ENCODE data around the gene RFX8.
"Not testable (repeated sequence)": the region's sequence is repeated elsewhere in the genome, so short reads cannot be mapped to it uniquely, and the experiment has no call there.

The RFX8 gene

GRCh38 chr2:101354420-101355311 is 120.2 kb downstream of the RFX8 start:
- H3K4me3 Mint-ChIP-seq, result no peak overlapping the region
- no peaks in the 10 kb centered on the region for H3K9me3 Mint-ChIP-seq
- H3K27me3 Mint-ChIP-seq, result no peaks in the 10 kb centered on the region
- no peak overlapping the region for H3K27ac Mint-ChIP-seq
- no peaks in the 10 kb centered on the region for H3K4me1 Mint-ChIP-seq (ENCODE audit: low read depth)
- H3K36me3 Mint-ChIP-seq (ENCODE audit: low read depth), result no peaks in the 10 kb centered on the region

GRCh38 chr2:101352631-101353030 is 122.3 kb downstream of the RFX8 start:
- not testable (repeated sequence) for H3K4me1 Mint-ChIP-seq (ENCODE audit: low read depth); H3K4me3 Mint-ChIP-seq; H3K27me3 Mint-ChIP-seq; H3K36me3 Mint-ChIP-seq (ENCODE audit: low read depth); H3K27ac Mint-ChIP-seq; H3K9me3 Mint-ChIP-seq

- H3K4me1 Mint-ChIP-seq (ENCODE audit: low read depth), result no peaks in the 10 kb centered on the region
- H3K27me3 Mint-ChIP-seq, result no peaks in the 10 kb centered on the region
- no peaks in the 10 kb centered on the region for H3K9me3 Mint-ChIP-seq
- H3K36me3 Mint-ChIP-seq (ENCODE audit: low read depth), result no peaks in the 10 kb centered on the region
- no peak overlapping the region for H3K4me3 Mint-ChIP-seq
- no peak overlapping the region for H3K27ac Mint-ChIP-seq
These were observed 123.7 kb downstream of the RFX8 start for GRCh38 chr2:101351207-101351606.

- no peak overlapping the region for H3K27ac Mint-ChIP-seq
- H3K27me3 Mint-ChIP-seq, result no peaks in the 10 kb centered on the region
- H3K9me3 Mint-ChIP-seq, result no peaks in the 10 kb centered on the region
- no peak overlapping the region for H3K4me3 Mint-ChIP-seq
- no peaks in the 10 kb centered on the region for H3K4me1 Mint-ChIP-seq (ENCODE audit: low read depth)
- no peaks in the 10 kb centered on the region for H3K36me3 Mint-ChIP-seq (ENCODE audit: low read depth)
These were observed 124.8 kb downstream of the RFX8 start for GRCh38 chr2:101349893-101350662.

GRCh38 chr2:101348883-101349282 is 126.0 kb downstream of the RFX8 start:
- Mint-ChIP-seq H3K36me3 (ENCODE audit: low read depth) (no peaks in the 10 kb centered on the region), H3K4me1 (ENCODE audit: low read depth) (no peaks in the 10 kb centered on the region), H3K9me3 (no peaks in the 10 kb centered on the region), H3K27me3 (no peaks in the 10 kb centered on the region), H3K27ac (no peak overlapping the region), H3K4me3 (no peak overlapping the region)

Measured in stimulated activated naive CD8-positive, alpha-beta T cell treated with anti-CD3 and anti-CD28 coated beads, Interleukin-15, Interleukin-2, amounts not matched to agents 100 ng/mL and 50 ng/mL, for 24 hours (primary cell).